ENCODE results near the gene CWF19L1.

DNA sequence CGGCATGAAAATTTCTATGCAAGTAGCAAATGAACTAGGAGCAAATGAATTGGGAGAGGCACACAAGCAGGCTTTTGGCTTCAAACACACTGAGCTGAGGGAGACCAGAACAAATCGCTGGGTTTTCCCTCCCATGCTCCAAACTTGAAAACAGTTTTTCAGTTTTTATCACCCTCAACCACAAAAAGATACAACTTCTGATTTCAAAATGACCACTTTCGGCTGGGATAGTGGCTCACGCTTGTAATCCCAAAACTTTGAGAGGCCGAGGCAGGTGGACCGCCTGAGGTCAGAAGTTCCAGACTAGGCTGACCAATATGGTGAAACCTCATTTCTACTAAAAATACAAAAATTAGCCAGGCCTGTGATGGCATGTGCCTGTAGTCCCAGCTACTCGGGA is 29.0 kb downstream of the CWF19L1 start:
- TF ChIP-seq CTCF (conservative IDR thresholded peaks at IDR 0.05) (no peak), EZH2 (IDR thresholded peaks at IDR 0.05; ENCODE audit: low read depth) (no peak)
